GM23248 (cell line): ENCODE measurements around the gene AGXT2. TPM values are rescaled to one million over a fixed set of nuclear protein-coding genes. Genes with fewer than 3 reads are reported as not detected.
A peak's percentile ranks its signal among the peaks of the same experiment; 100 is the strongest.

ENCODE experiments used
- DNase-seq: peaks from one replicate; pipeline ENCODE4 v3.0.0-alpha.2; 2015
- H2AFZ ChIP-seq: fragments of 200-600 bp; sonication (generic); 2 replicates; pipeline ENCODE4 v1.6.1; 2016; ENCODE audit warnings: antibody characterized with exemption
- H3F3A ChIP-seq: fragments of 200-600 bp; sonication (generic); 2 replicates; pipeline ENCODE4 v1.6.1; 2016; ENCODE audit warnings: mild to moderate bottlenecking, antibody characterized with exemption, mixed run types; ENCODE audit not compliant: insufficient read depth
- H3K27ac ChIP-seq: fragments of 200-600 bp; sonication (generic); 2 replicates; pipeline ENCODE4 v1.5.1; 2016; ENCODE audit warnings: mild to moderate bottlenecking
- H3K27me3 ChIP-seq: fragments of 200-600 bp; sonication (generic); replicated peaks from 2 replicates; pipeline ENCODE4 v1.6.1; 2016; ENCODE audit warnings: mild to moderate bottlenecking; ENCODE audit not compliant: insufficient read depth
- H3K36me3 ChIP-seq: fragments of 200-600 bp; sonication (generic); 2 replicates; pipeline ENCODE4 v1.6.1; 2016; ENCODE audit warnings: low read depth, mild to moderate bottlenecking
- H3K4me1 ChIP-seq: fragments of 200-600 bp; sonication (generic); 2 replicates; pipeline ENCODE4 v1.6.1; 2016; ENCODE audit warnings: mild to moderate bottlenecking; ENCODE audit not compliant: insufficient read depth
- H3K4me2 ChIP-seq: fragments of 200-600 bp; sonication (generic); one replicate; pipeline ENCODE4 v1.6.1; 2016; ENCODE audit warnings: mild to moderate bottlenecking; ENCODE audit not compliant: unreplicated experiment
- H3K4me3 ChIP-seq: fragments of 200-600 bp; sonication (generic); 2 replicates; pipeline ENCODE4 v1.5.1; 2016; ENCODE audit warnings: mild to moderate bottlenecking
- H3K79me2 ChIP-seq: fragments of 200-600 bp; sonication (generic); 2 replicates; pipeline ENCODE4 v1.6.1; 2016; ENCODE audit warnings: mild to moderate bottlenecking; ENCODE audit not compliant: insufficient read depth
- H3K9ac ChIP-seq: fragments of 200-600 bp; sonication (generic); 2 replicates; pipeline ENCODE4 v1.6.1; 2016; ENCODE audit warnings: mild to moderate bottlenecking
- H3K9me2 ChIP-seq: fragments of 200-600 bp; sonication (generic); 2 replicates; pipeline ENCODE4 v1.6.1; 2016; ENCODE audit warnings: mixed run types, mild to moderate bottlenecking, moderate library complexity; ENCODE audit not compliant: insufficient read depth
- H3K9me3 ChIP-seq: fragments of 200-600 bp; sonication (generic); one replicate; pipeline ENCODE4 v1.6.1; 2017; ENCODE audit warnings: low read depth
- H4K20me1 ChIP-seq: fragments of 200-600 bp; sonication (generic); 2 replicates; pipeline ENCODE4 v1.6.0; 2016; ENCODE audit not compliant: insufficient read depth
- EZH2 ChIP-seq: fragments of 200-600 bp; sonication (generic); IDR thresholded peaks from 2 replicates; pipeline ENCODE4 v1.6.1; 2018; ENCODE audit warnings: antibody characterized with exemption, mild to moderate bottlenecking; ENCODE audit not compliant: insufficient read depth, poor library complexity, severe bottlenecking
- EZH2phosphoT487 ChIP-seq: fragments of 200-600 bp; sonication (generic); IDR thresholded peaks from 2 replicates; pipeline ENCODE4 v1.6.1; 2018; ENCODE audit warnings: antibody characterized with exemption, moderate library complexity, mild to moderate bottlenecking, low read depth; ENCODE audit not compliant: insufficient read depth
- WGBS, 2 experiments: methylation state at CpG; one replicate each; pipeline ENCODE4 v1.1.6; 2015 to 2017; ENCODE audit warnings: low lambda C conversion rate in 2 of 2, low coverage in 1 of 2; ENCODE audit errors: missing lambda C conversion rate in 2 of 2; 5-methylcytosine and 5-hydroxymethylcytosine counted together
- in situ Hi-C: fragments of 300-500 bp; cut with MboI; formaldehyde crosslinking; loops from 2 replicates; pipeline ENCODE4 v1.15.0; 2020
- polyA plus RNA-seq: library from polyadenylated mRNA; unstranded; fragments of >200 nt; fragmentation: Nextera tagmentation; extraction: Ambion mirVana; gene quantifications from 2 replicates; pipeline ENCODE4 v1.2.1, GENCODE V29; 2016
- total RNA-seq: library from RNA; depleted of rRNA; stranded (reverse); fragments of >200 nt; shearing (Covaris generic); gene quantifications from 2 replicates; pipeline ENCODE4 v1.2.3, GENCODE V29; 2014

AGXT2 gene
- total and polyA plus RNA-seq, 2 experiments from 2014 or later: not detected

DNA sequence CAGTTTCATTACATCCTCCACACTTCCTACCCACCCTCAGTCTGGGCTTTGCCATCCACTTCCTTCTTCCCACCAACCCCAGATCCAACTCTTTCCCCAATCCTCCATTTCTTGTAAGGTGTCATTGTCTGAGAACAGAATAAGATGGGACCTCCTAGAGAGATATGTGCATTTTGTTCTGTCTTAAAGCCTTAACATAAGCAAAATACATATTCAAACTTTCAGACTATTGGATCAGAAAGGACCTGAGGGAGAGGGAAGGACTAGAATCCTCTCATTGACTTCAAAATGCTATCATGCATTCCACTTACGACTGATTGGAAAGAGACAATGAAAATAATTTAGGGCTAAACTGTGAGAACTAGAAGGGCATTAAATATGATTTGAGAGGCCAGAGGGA lies 43.0 kb downstream of the AGXT2 start:
- 83 to 89% methylated on average over 1 of the region's 1 CpG for WGBS, 2 experiments
- H3K4me2 ChIP-seq: no peak overlapping the region
- H3F3A ChIP-seq: no peaks in the 10 kb centered on the region
- H4K20me1 ChIP-seq: no peaks in the 10 kb centered on the region
- DNase-seq: no peak
- no peak overlapping the region for H3K4me3 ChIP-seq
- in situ Hi-C loops: no loop called here
- no peaks in the 10 kb centered on the region for H3K9me3 ChIP-seq
- H3K79me2 ChIP-seq: no peaks in the 10 kb centered on the region
- no peaks in the 10 kb centered on the region for H3K9me2 ChIP-seq
- no peak overlapping the region for H2AFZ ChIP-seq
- H3K4me1 ChIP-seq: no peaks in the 10 kb centered on the region; the same call in 1 of the 2 replicates
- TF ChIP-seq EZH2 (no peak), EZH2phosphoT487 (no peak)
- no peak overlapping the region for H3K27ac ChIP-seq
- H3K36me3 ChIP-seq: no peaks in the 10 kb centered on the region
- H3K27me3 ChIP-seq: no peaks in the 10 kb centered on the region
- H3K9ac ChIP-seq: no peak overlapping the region

GRCh38 chr5:35004200-35004599 lies 43.5 kb downstream of the AGXT2 start:
- H3K9me3 ChIP-seq: no peaks in the 10 kb centered on the region
- 62 to 65% methylated on average over 5 of the region's 5 CpGs for WGBS, 2 experiments
- no peak overlapping the region for H3K9ac ChIP-seq
- H3K36me3 ChIP-seq: no peaks in the 10 kb centered on the region
- no peaks in the 10 kb centered on the region for H3F3A ChIP-seq
- no peak overlapping the region for H3K4me3 ChIP-seq
- no peak overlapping the region for H3K4me2 ChIP-seq
- H4K20me1 ChIP-seq: no peaks in the 10 kb centered on the region
- no peaks in the 10 kb centered on the region; the same call in 1 of the 2 replicates for H3K4me1 ChIP-seq
- no peak for TF ChIP-seq EZH2phosphoT487
- no peak for TF ChIP-seq EZH2
- DNase-seq: no peak
- in situ Hi-C loops: no loop called here
- no peak overlapping the region for H3K27ac ChIP-seq
- no peaks in the 10 kb centered on the region for H3K9me2 ChIP-seq
- no peak overlapping the region for H2AFZ ChIP-seq
- H3K27me3 ChIP-seq: no peaks in the 10 kb centered on the region
- no peaks in the 10 kb centered on the region for H3K79me2 ChIP-seq

DNA sequence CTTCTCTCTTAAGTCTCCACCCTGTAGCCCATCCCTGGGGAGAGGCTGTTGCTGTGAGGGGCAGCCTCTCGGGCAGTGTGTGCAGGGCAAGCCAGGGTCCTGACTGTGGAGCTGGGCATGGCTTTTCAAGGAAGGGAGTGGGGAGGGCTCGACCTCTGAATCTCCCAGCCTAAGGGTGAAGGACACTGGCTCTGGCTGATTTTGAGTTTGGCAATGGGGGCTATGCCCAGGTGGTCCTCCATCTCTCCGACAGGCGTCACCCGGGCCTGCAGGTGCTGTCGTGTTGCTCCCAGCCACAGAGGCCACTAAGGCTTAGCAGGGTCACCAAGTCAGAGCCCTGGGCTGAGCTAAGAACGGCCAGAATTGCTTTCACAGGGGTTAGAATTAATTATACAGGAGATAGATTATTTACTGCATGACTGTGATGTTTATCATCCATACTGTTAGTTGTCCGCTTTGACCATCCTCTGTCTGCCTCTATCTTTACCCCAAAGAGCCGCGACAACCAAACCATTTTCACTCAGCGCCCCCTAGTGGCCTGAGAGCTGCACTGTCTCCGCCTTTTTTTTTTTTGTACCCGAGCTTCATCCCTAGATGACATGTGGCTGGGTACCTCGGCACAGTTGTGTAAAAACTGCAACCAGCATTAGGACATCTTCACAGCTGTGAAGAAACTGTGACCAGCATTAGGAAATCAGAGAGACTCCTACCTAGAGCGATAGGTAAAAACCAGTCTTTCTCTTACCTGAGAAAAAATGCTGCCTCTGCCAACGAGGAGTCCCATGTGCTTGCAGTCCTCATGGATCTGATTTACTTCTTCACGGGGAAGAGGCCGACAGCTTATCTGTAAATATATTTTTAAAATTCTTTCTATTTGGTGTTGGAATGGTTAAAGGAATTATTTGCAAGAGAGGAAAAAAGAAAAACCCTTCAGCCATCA lies 44.5 kb downstream of the AGXT2 start:
- no peak overlapping the region for H3K9ac ChIP-seq
- no peaks in the 10 kb centered on the region for H3K36me3 ChIP-seq
- no peaks in the 10 kb centered on the region for H3K9me3 ChIP-seq
- WGBS, 2 experiments: 38 to 39% methylated on average over 17 to 18 of the region's 18 CpGs
- no peaks in the 10 kb centered on the region for H4K20me1 ChIP-seq
- in situ Hi-C loops: no loop called here
- H3K27me3 ChIP-seq: no peaks in the 10 kb centered on the region
- no peak overlapping the region for H3K4me3 ChIP-seq
- 0 out of 2 replicates have a peak, but pooled peaks cover 5% of the 10 kb centered on the region for H3F3A ChIP-seq
- DNase-seq: peak; percentile 64
- no peaks in the 10 kb centered on the region for H3K79me2 ChIP-seq
- H2AFZ ChIP-seq: no peak overlapping the region
- peak overlapping the region; percentile 33 for H3K4me2 ChIP-seq
- no peaks in the 10 kb centered on the region for H3K4me1 ChIP-seq
- H3K9me2 ChIP-seq: no peaks in the 10 kb centered on the region
- TF ChIP-seq EZH2phosphoT487: no peak
- no peak for TF ChIP-seq EZH2
- H3K27ac ChIP-seq: no peak overlapping the region

DNA sequence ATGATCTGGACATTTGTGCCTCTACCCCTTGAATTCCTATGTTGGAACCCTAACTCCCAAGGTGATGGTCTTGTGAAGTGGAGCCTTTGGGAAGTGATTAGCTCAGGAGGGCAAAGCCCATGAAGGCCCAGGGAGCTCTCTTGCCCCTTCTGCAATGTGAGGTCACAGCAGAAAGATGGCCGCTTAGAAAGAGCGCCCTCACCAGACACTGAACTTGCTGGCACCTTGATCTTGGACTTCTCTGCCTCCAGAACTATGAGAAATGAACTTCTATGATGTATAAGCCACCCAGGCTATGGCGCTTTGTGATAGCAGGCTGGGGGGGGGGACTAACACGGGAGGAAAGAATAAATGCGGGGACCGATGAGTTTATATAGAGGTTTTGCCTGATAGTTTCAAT lies 45.3 kb downstream of the AGXT2 start:
- no peaks in the 10 kb centered on the region for H3K27me3 ChIP-seq
- TF ChIP-seq EZH2 (no peak), EZH2phosphoT487 (no peak)
- H3K9ac ChIP-seq: no peak overlapping the region
- no peaks in the 10 kb centered on the region for H3K9me2 ChIP-seq
- H3K9me3 ChIP-seq: no peaks in the 10 kb centered on the region
- 96 to 97% methylated on average over 6 of the region's 6 CpGs for WGBS, 2 experiments
- H2AFZ ChIP-seq: no peak overlapping the region
- H3F3A ChIP-seq: 0 out of 2 replicates have a peak, but pooled peaks cover 6% of the 10 kb centered on the region
- in situ Hi-C loops: no loop called here
- H3K4me1 ChIP-seq: 0 out of 2 replicates have a peak, but pooled peaks cover 3% of the 10 kb centered on the region
- H4K20me1 ChIP-seq: no peaks in the 10 kb centered on the region
- no peak for DNase-seq
- no peak overlapping the region for H3K27ac ChIP-seq
- H3K36me3 ChIP-seq: no peaks in the 10 kb centered on the region
- no peak overlapping the region for H3K4me2 ChIP-seq
- H3K4me3 ChIP-seq: no peak overlapping the region
- no peaks in the 10 kb centered on the region for H3K79me2 ChIP-seq
